ENCODE measurements around the gene DNAJB6.

DNA sequence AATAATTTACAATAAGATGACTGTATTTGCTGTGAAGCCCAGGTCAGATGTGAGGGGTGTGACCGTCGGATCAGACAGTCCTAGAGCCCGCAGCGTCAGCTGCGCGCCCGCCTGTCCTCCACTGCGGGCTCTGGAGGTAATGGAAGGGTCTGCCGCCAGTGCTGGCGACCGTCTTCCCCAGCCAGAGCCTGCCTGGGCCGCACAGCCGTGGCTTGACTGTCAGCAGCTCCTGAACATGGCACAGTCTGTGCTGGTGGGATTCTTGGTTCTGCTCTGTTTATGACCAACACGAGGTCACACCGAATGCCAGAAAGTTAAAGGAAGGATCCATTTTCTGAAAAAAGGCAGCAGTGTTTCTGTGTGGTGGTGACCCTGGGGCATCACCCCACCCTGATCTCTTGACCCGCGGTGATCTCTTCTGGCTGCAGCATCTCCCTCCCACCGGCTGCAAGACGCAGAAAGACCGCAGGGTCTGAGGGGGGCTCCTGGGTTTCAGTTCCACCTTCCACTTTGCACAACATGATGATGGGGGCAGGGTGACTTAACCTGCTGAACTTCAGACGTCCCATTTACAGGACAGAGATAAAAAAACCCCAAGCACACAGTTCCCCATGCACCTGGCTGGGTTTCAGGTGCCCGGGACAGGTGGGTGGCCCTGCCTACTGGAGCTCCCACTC lies 103.7 kb downstream of the DNAJB6 start:
- TF ChIP-seq, protein P1, sequence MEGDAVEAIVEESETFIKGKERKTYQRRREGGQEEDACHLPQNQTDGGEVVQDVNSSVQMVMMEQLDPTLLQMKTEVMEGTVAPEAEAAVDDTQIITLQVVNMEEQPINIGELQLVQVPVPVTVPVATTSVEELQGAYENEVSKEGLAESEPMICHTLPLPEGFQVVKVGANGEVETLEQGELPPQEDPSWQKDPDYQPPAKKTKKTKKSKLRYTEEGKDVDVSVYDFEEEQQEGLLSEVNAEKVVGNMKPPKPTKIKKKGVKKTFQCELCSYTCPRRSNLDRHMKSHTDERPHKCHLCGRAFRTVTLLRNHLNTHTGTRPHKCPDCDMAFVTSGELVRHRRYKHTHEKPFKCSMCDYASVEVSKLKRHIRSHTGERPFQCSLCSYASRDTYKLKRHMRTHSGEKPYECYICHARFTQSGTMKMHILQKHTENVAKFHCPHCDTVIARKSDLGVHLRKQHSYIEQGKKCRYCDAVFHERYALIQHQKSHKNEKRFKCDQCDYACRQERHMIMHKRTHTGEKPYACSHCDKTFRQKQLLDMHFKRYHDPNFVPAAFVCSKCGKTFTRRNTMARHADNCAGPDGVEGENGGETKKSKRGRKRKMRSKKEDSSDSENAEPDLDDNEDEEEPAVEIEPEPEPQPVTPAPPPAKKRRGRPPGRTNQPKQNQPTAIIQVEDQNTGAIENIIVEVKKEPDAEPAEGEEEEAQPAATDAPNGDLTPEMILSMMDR (IDR thresholded peaks at IDR 0.05), result no peak
- no peak for TF ChIP-seq EP300 (IDR thresholded peaks at IDR 0.05)
- no peak for TF ChIP-seq POLR2A (IDR thresholded peaks at IDR 0.05)
